Fibroblast of skin of scalp (primary cell): Measurements from ENCODE around the gene MARCHF4.
"Not testable (repeated sequence)": the region's sequence is repeated elsewhere in the genome, so short reads cannot be mapped to it uniquely, and the experiment has no call there.

ENCODE experiments used
- DNase-seq: peaks from one replicate; pipeline ENCODE4 v3.0.0-alpha.2; 2013

MARCHF4 gene

DNA sequence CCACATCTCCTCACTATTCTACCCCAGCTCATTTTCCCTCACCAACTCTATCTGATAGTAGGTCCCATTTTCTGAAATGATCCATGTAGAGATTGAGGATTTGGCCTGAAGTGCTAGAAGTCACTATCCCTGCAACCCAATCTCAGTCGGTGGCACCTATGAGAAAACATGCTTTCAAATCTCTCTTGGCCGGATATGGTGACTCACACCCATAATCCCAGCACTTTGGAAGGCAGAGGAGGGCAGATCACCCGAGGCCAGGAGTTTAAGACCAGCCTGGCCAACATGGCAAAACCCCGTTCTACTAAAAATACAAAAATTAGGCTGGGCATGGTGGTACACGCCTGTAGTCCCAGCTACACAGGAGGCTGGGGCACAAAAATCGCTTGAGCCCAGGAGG, 19.1 kb upstream of the MARCHF4 start:
- DNase-seq, result no peak

DNA sequence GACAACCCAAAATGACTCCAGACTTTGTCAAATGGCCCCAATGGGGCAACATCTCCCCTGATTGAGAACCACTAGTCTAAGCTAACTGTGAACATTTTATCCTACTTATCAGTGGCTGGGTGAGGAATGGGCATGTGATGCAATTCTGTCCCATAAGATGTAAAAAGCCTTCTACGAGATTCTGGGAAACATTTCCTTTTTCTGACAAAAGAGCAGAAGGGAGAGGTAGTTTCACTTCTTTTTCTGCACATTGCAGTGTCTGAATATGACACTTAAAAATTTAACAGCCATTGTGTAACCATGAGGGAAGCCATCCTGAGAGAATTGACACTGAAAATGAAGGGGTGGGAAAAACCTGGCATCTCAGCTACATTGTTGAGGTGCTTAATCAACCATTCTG, 17.3 kb upstream of the MARCHF4 start:
- peak; percentile 68 for DNase-seq

DNA sequence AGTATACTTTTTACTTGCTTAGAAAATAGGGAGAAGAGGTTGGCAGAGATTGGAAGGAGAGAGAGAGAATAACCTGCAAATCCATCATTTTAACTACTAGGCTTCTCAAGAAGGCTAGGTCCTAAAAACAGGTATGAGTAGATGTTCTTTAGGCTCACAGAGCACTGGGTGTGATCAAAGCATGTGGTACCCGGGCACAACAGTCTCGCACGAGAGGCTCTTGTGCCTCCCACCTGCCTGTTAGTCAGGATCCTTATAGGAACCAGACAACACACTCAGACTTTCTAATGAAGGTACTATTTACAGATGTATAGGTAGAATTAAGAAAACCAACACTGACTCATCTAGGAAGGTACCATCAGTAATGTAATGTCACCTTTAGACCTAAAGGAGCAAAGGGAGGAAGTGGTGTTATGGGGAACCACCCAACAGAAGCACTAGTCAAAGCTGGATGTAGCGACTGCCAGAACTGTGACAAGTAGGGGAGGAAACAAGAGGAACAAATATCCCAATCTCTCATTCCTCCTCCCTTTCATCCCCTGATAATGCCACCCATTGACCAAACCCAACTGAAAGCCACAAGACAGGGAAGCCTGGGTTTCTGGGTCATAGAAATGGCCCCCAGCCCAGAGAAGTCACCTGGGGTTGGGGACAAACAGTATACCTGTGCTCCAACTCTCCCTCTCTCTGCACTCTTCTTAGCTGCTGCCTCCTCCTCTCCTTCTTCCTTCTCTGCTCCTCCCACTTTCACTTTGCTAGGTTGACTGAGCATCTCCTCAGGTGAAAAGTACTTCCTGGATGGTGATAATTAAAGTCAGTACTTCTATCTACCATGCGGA, 16.0 kb upstream of the MARCHF4 start:
- DNase-seq, result no peak

DNA sequence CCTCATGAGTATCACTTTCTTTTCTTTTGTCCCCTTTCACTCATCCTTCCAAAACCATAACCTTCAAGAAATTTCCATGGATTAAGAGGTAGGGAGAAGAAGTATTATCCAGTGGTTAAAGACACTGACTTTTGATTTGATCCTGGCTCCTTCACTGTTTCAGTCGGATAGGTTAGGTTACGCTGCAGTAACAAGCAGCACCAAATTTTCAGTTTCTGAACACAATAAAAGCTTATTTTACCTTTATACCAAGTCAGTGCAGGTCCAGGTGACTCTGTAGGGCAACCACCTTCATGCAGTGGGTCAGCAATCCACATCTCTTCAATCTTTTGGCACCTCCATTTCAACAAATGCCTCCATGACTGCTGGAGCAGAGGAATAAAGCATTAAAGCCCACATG, 15.0 kb upstream of the MARCHF4 start:
- DNase-seq, result no peak

DNA sequence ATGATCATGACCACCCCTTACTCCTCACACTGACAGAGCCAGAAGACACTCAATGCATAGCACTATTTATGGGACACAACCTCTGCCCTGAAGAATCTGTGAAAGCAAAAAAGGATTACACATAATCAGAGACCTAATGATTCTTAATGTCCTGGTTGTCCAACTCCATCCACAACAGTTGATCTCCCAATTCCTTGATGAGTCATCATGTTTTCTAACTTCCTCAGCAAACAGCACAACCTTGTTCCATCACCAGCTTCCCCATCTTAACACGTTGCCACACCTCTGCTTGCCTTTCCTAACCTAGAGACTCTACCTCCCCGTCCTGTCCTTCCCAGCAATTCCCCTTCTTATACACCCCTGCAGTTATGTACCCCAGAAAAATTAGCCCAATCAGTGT, 13.2 kb upstream of the MARCHF4 start:
- no peak for DNase-seq

DNA sequence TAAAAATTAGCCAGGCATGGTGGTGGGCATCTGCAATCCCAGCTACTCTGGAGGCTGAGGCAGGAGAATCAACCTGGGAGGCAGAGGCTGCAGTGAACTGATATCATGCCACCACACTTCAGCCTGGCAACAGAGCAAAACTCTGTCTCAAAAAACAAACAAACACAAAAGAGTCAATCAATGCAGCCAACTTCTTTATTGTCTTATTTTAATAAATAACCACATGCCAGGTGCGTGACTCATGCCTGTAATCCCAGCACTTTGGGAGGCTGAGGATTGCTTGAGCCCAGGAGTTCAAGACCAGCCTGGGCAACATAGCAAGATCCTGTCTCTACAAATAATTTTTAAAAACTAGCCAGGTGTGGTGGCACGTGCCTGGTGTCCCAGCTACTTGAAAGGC, 12.1 kb upstream of the MARCHF4 start:
- not testable (repeated sequence) for DNase-seq

DNA sequence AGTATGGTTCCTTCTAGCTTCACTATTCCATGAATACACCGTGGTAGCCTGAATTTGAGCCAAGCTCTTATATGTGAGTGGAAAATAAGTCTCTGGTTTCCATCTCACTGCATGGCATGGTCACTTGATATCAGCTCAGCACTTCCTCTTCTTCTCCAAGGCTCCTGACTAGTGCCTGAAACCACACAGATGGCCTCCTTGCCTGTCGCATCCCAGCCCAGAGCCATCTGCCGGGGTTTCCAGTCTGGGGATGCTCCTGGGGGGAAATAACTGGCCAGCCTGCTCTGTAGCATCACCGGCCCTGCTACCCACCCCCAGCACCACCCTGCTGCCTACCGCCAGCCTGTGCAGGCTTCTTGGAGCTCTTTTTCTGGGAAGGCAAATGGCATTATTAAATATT, 7.7 kb upstream of the MARCHF4 start:
- no peak for DNase-seq

DNA sequence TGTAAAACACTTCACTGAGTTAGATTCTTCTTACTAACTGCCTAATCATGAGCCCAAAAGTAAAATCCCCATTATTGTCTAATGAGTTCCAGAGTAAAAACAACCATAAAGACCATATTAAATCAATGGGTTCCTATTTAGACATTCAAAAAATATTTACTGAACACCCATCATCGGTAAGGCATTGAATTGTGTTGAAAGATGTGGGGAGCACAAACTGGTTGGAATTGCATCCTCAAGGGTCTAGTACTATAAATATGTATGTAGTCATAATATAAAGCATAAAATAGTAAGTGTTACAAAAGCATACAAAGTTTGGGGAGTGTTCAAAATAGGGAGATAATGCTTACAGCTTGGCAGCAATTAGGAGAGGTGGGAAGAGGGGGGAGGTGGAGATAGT, 3.0 kb upstream of the MARCHF4 start:
- DNase-seq, result peak; percentile 55

DNA sequence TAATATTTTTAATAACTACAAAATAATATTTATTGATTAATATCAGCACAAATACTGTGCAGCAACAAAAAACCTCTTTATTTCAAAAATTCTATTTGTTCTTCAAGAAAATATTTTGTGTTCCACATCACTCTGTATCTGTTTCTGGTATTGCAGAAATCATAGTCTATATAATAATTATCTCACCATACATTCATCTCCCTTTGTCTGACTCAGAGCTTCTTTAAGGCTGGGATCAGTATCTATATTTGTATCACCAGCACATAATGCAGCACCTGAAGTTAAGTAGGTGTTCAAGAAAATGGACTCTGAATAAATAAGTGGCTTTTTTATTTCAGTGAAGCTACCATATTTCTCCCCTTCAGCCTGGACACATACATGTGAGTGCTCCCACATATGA, 1.6 kb upstream of the MARCHF4 start:
- DNase-seq, result peak; percentile 46

DNA sequence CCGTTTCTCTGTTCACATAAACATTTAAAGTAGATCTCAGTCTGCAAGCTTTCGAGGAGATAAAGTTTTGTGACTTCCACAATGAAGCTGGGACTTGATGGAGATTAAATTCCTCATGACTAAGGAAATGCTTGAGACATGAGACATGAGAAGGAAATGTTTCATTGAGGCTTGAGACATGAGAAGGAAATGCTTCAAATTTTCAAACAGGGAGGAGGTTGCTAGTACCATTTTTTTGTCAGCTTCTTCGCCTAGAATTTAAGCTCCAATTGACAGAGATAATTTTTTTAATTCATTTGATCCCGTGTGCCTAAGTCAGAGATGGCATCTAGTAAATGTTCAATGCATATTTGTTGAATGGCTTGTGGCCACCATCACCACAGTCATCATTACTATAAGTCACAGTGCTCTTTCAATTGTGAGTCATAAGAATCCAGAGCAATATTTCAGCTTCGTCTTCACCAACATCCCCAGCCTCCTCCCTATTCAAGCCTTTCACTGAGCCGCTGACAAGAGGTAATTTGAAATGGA, 543 bp upstream of the MARCHF4 start:
- DNase-seq, result peak; percentile 94

DNA sequence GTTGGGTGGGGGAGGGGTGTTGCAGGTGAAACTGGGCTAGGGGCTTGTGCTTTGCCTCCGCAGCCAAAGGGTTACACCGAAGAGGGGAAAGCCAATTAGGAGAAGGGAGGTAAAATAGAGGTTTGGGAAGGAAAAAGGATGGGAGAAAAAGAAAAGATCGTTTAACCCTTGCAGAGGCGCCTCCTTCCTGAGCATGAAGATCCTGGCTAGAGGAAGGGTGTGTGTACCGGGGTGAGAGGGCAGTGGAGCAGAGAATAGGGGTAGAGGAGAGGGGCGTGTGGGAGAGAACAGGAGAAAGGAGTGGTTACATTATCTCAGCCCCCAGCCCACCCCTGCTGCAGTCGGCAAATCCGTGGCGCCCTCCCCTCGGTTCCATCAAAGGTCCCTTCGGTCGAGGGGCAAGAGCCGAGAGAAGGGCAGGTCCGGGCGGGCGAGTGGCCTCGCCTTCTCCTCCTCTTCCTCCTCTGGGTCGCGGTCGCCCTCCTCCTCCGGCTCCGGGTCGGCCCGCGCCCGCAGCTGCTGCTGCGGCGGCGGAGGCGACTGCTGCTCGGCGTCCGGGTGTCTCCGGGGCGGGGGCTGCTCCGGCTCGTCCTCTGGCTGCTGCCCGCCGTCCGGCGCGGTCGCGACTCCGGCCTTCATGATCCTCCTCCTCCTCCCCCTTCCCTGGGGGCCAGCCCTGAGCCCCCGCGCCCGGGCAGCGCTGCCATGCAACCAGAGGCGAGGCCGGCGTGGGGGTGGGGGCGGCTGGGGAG, 1.1 kb downstream of the MARCHF4 start:
- DNase-seq, result no peak

DNA sequence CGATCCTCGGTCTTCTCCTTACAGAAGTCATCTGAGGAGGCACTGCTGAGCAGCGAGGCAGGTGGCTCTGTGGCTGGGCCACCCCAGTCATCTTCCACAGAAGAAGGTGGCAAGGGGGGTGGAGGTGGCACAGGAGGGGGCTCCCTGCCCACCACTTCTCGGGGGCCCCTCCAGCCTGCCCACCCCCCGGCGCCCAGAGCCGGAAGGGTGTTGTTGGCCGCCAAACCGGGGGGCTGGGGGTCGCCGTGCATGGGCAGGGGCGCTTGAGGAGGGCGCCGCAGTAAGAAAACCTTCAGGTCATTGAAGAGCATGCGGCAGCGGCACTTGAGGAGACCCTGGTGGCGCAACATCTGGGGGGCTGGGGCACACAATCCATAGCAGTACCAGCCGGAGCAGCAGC, 2.5 kb downstream of the MARCHF4 start:
- DNase-seq, result no peak

DNA sequence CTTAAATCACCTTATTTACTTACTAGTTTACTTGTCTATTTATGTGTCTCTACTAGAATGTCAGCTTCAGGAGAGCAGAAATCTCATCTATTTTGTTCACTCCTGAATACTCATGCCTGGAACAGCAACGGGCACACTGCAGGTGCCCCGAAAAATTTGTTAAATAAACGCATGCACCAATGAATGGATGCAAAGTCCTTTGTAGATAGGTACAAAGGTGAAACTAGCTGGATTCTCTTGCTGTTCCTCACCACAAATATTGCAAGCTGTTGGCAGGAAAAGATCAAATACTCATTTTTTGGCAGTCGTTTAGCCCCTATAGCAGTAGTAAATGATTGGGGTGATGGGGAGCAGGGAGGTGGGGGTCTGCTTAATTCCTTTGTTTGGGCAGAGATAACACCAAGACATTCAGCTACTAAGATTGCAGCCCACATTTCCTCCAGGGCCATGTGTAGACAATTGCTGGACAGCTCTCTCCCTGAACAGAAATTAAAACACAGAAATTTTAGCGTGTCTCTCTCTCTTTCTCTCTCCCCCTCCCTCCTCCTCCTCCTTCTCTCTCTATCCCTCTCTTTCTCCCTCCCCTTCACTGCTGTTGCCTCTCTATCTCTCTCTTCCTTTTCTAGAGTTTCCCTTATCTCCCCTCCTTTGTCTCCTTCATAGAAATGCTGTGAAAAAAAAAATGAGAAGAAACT, 5.4 kb downstream of the MARCHF4 start:
- DNase-seq, result no peak

DNA sequence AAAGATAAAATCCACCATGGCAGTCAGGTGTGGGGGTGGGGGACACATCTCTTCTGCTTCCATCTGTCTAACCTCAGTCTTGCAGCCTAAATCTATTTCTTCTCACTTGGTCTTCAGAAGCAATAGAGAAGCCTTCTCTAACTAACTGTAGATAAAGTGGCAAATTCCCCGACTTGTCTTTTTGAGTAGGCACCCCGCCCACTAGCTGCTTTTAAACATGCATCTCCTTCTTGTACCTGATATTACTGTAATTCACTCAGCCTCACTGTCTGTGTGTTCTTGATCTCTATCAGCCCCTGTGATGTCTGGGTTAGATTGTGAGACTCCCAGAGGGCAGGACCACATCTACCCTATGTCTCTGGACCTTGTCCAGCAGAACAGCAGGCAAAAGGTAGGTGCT, 6.8 kb downstream of the MARCHF4 start:
- no peak for DNase-seq

DNA sequence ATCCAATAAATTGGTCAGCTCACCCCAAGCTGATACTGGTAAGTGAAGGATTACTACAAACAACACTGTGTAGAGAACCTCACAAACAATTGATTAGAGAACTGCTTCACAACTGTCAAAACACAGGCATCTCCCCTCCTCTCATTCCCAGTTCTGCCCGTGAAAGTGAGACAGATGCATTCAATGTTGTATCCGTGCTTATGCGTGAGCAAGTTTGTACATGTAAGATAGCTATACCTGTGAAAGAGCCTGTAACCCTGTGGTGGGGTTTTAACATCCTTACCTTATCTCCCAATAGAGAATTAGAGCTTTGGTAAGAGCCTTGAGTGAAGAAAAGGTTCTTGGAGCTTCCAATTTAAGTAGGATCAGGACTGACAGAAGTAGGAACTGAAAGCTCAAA, 9.1 kb downstream of the MARCHF4 start:
- no peak for DNase-seq

DNA sequence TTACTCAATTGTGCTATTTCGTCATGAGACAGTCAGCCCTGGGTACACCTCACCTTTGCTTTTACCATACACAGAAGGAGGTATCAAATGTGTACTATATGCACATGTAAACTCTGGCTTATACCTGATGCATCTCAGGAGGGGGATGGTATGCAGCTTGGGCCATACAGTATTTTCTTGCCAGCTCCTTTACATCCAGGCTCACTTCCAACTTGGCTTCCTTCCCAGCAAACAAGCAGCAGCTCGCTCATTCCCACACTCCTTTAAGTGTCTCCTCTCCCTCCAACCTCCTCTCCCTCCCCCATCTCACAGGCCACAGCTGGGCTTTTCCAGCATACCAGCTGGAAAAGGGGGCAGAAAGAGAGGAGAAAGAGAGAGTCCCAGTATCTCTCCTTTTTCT, 9.6 kb downstream of the MARCHF4 start:
- peak; percentile 94 for DNase-seq

DNA sequence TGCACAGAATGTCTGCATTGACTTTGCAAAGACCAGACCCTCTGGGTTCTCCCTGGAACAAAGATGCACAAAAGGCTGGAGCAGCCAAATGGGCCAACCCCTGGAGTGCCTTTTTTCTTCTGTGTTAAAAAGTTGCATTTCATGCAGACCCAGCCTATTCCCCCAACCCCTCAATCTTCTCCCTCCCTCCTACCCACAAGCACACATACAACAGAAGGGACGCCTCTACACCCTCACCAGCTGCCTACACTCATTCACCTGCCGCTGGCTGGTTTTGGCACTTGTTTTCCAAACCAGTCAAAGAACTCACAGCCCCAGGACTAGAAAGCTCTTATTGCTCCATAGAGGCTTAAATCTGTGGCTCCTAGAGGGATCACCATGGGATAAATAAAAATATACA, 16.6 kb downstream of the MARCHF4 start:
- no peak for DNase-seq

DNA sequence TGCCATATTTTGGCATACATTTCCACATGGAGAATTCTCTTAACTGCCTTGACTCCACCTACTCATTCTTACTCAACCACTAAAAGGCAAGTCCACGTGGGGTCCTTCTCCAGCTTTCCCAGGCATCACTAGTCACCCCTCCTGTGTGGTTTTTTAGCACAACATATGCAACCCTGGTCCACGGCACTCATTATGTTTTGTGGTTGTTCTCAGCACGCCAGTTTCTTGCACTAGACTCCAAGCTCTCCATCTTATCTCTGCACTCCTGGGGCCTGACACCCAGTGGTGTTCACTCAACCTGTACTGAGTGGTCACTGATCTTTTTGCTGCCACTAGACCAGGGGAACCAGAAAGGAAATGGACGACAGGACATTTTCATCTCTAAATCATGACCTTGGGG, 18.0 kb downstream of the MARCHF4 start:
- DNase-seq, result peak; percentile 55

DNA sequence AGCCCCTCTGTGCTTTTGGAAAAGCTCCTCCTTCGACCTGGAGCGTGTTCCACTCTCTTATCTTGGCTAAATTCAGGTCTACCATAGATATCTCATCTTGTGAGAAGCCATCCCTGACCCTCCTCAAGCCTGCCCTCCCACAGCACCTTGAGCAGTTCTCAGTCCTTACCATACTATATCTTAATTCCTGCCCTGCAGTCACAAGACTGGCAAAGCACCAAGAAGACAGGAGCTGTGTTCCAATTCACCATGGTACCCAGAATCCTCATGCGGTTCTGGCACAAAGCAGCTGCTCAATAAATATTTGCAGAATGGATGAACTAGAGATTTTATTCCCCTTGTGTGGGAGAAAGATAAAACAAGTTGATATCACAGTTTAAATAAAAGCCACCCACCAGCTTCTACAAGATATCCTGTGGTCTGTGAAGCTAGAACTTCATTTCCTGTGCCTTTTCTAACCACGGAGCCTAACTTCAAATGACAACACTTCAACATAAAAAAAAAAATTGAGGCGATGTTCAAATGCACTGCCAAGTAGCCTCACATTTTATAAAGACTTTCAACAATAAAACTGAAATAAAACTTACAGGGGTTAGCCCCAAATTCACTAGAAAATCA, 19.5 kb downstream of the MARCHF4 start:
- no peak for DNase-seq

DNA sequence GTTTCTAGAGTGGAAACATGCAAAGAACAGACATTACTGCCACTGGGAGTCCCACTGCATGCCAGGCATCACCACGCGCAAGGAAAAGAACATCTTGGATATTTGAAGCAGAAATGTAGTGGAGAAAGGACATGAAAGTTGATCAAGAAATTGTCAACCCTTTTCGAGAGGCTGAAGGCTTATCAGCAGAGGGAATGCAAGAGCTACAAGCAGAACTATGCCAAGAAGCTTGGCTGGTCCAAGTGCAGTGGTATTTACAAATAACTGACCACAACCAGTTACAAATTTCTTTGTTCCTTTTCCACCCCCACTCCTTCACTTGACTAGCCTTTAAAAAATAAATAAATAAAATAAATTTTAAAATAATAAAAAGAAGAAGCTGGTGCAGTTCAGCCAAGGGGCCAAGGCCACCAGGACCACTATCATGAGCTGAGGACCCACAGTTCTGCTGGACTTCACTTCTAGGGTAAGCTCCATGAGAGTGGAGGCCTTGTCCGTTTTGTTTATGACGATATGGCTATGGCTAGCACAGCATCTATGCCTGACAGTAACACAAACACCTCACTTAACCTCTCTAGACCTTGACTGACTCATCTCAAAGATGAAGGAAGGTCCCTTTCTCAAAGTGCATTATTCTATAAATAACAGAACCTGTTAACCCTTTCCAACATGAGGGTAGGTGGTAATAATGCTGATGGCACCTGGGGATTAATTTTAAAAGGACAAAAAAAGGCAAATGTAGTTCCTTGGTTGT, 20.9 kb downstream of the MARCHF4 start:
- DNase-seq, result no peak

DNA sequence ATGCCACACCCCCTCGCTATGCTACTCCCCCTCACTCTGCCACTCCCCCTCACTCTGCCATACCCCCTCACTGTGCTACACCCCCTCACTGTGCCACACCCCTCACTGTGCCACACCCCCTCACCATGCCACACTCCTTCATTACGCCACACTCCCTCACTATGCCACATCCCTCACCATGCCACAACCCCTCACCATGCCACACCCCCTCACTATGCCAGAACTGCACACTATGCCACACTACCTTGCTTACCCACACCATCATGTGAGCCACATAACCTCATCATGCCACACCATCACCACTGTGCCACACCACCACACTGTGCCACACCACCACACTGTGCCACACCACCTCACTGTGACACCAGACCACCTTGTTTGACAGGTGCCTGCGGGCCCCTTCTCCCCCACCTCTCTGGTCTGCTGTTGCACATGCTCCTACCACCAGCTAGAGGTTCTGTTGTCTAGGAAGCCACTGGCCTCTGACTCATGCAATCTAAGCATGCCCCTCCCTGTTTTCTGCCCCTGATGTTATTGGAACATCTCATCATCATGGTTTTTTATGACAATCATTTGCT, 22.0 kb downstream of the MARCHF4 start:
- peak; percentile 65 for DNase-seq

DNA sequence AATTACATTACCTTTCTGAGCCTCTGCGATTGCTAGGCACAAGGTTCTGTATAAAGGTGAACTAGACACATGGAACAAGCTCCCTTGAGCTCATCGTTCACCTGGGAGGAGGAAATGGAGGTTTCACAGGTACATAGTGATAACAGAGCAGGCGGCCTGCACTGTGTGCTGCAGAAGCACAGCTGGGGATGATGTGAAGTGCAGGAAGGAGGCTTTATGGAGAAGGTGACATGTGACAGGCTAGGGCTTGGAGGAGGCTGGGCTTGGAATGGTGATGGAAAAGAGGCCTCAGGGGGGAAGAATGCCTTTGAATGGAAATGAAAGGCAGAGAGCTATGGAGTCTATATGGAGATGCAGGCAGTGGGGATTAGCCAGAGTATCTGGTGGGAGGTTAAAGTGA, 22.9 kb downstream of the MARCHF4 start:
- peak; percentile 10 for DNase-seq
